GM21723 (cell line): ENCODE results near the gene DAB2IP.

Source experiments
- ATAC-seq: cut with Tn5 transposase; IDR thresholded peaks from one replicate; pipeline ENCODE4 v1.9.1; 2021; ENCODE audit warnings: mild to moderate bottlenecking, moderate library complexity; ENCODE audit not compliant: unreplicated experiment

Gene DAB2IP

DNA sequence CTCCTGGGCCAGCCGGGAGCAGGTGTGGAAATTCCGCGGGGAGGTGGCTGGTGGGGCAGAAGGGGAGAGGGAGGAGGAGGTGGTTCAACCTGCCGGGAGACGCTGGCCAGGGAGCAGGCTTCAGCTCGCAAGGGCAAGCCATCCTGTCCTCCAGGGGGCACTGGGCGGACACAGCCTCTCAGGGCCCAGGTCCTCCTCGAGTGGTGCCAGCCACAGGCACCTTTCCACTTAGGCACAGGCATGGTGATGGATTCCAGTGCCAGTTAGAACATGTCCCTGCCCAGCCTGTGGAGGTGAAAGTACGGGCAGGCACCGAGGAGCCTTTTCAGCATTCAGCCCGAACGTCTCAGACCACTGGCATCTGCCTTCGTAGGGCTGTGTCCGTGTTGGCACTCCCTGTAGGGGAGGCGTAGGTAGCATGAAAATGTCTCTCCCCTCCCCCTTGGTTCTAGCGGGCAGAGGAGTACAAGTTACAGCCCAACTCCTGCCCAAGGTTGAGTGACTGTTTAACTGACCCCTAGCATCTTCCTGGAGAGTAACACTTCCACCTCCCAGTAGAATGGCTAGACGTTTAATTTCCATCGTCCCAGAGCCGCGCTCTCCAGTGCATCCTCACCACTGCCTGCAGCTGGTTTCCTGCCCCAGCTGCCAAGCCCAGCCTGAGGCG is 48.9 kb downstream of the DAB2IP start:
- ATAC-seq: no peak

DNA sequence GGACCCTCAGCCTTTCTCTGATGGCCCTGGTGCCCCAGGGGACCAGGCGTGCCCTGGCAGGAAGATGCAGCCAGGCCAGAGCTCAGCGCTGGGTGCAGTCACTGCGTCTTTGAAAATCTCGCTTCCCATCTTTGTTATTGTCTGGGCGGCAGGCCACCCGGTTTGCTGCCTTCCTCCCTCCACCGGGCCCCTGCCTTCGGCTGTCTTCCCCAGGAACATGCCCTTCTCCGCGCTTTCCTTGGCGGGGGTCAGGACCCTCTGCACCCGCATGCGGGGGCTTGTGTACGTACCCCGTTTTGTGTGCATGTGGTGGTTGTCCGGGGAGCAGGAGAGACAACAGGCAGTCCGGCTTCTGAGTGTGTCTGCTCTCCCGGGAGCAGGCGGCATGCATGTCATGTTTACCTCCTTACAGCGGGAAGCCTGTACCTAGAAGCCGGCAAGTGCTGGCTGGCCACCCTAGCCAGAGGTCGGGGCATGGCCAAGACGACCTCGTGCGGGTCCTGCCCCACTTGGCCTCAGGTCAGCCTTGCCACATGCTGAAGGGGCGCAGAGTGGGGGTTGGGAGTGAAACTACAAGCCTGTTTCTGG is 49.5 kb downstream of the DAB2IP start:
- ATAC-seq: no peak

DNA sequence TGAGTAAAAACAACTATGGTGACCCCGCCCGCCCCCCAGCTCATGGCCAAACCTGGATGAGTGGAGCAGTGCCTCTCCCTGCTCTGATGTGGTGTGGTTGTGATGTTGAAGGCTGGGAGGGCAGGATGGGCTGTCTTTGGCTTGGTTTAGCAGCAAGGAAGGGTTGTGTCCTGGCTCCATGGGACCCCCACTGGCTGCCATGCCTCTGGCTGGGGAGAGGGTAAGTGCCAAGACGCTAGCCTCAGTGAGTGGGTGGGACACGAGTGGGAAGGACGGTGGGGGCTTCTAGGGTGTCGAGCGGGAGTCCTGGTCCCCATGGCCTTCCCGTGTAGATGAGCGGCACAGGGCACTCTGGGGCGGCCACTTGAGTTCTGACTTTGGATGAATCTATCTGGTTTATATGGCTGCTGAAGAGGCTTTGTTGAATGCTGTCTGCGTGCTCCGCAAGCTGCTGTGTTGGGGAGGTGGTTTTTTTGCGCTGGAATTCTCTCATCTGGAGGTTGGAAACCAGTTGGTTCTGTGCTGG is 50.4 kb downstream of the DAB2IP start:
- ATAC-seq: no peak

DNA sequence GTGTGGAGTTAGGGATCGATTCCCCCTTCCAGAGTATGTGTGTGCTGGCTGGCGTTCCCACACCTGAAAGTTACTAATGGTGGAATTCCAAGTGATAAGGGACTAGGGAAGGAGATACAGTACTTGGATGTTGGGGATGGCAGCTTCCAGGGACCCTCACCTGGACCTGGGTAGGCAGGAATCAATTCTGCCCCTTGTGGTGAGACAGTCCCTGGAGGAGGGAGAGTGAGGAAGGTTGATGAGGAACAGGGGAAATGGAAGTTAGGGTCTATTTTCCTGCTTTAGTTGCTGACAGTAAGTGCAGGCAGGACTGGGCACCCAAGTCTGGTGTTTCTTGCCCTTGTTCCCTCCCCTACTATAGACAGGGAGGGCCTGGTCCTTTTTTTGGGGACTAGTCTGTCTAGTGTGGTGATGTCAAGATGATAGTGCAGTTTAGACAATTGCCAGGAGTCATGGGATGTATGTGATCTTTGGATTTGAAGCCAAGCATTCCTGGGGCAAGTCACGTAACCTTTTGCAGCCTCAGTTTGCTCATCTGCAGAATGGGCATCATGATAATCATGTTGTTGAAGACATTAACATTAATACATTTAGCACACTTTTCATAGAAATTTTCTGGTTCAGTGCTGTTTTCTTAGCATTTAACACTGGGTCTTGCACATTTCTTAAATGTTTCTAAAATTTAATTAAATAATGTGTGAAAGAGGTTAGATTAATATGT is 51.7 kb downstream of the DAB2IP start:
- no peak for ATAC-seq

DNA sequence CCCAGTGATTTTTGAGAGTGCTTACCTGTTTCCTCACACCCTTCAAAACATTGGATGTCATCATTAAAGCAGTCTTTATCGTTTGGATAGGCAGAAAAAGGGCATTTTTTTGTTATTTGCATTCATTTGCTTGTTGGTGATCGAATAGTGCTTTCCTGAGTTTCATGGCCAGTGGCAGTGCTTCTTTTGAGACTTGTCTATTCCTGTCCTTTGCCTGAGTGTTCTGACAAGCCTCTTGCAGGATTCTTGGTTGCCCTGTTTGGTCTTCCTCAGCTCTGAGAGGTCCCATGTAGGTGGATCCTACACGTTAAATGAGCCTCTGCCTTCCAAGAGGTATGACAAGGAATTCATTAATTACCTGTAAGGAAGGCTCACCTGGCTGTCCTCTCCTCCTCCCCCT is 52.8 kb downstream of the DAB2IP start:
- no peak for ATAC-seq

DNA sequence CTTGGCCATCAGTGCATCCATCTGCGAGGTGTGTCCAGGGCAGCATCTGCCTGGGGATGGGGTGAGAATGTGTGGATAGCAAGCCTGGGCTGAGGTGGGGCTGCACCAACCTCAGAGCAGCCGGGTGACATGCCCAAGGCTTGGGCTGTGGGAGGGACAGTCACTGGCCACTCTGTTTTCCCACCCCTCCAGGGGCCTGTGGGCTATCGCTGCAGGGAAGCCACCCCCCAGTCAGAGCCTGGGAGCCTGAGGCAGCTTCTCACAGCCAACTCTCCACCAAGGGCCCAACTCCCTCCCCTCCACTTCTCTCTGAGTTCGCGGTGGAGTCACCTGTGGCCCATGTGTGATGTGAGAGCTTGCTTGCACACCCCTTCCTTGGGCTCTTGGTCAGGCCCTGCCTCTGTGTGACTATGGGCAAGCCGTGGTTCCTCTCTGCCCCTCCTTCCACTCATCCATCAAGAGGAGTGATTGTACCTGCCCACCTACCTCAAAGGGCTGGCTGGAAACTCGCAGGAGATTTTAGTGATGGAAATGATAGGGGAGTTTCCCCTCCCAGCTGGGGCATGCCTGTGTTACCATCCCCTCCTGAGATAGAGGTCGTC is 54.8 kb downstream of the DAB2IP start:
- no peak for ATAC-seq

DNA sequence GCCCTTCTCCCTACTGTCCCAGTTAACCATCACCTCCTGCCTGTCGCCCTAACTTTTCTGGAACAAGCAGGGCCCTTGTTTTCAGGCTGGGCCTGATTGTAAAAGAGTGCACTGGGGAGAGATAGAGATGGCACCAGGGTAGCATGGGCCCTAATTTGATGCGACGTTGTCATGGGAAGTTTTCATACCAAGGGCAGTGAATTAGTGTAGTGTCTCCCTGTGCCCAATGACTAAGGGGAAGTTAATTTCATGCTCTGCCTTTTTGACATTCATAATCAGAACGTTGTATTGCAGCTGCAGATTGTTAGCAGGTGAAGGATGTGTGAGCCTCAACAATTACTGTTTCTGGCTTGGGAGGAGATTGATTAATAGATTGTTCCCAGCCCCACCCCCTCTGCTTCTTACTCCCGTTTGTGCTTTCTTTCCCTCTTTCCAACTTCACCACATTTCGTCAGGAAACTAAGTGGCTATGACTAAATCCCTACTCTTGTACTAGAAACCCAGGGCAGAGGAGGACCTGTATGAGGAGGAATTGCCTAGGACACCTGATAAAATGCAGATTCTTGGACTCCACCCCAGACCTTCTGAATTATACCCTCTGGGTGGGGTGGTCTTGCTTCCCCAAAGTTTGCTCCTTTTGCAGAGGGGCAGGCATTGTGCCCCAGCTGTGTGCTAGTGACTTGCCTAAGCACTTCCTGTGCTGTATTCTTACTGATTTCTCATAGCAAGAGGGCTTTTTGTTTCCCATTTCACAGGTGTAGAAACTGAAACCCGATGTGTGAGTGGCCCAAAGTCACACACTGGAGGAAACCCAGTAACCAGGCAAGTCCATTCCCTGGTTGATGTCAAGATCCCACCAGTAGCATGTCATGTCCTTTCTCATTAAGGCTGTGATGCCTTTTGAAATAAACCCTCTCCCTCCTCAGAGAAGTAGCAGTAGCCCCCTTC is 56.3 kb downstream of the DAB2IP start:
- ATAC-seq: peak; percentile 96

DNA sequence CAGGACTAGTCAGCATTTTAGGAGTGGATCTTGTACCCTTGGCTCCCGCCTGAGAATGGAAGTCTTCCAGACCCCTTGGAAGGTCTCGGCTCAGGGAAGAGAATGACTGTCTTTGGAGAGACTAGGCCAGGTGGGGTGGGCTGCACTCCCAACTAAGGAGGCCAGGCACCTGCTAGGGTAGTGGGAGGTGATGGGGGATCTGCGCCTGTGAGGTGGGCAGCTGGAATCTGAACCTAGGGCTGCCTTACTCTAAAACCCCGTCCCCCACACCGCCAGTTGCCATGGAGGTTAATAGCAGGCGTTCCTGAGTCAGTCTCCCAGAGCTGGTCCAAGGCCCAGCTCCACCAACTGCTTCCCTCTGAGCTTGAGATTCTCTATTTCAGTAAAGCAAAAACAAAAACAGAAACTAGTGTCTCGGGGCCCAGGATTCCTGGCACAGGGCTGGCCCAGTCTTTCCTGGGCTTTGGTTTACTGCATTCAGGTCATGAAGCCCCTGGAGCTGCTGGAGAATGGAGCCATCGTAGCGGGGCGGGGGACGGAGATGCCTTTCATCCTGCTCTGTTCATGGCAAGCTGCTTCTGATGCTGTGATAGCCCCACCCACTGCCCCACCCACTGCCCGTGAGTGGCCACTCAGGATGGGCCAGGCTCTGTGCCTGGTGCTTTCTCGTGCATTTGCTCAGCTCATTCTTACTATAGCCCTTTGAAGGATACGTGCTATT is 57.5 kb downstream of the DAB2IP start:
- ATAC-seq: no peak

GRCh38 chr9:121709798-121710197 is 58.4 kb downstream of the DAB2IP start:
- ATAC-seq: no peak

DNA sequence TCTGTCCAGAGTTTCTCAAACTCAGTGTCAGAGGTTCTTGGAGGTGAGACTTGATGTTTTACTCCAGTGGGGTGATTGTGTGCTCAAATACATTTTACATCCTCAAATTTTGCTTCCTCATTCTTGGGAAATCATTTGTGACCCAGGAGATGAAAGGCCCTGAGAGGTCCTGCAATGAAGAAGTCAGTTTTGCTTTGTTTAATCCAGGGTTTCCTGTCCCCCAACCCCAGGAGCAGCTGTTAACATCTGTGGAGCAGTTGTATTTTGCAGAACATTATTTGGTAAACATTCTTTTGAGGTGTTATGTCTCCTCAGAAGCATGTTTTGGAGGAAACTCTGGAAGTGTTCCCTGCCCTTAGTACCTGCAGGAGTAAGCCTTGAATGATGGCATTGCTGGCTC is 59.8 kb downstream of the DAB2IP start:
- no peak for ATAC-seq

DNA sequence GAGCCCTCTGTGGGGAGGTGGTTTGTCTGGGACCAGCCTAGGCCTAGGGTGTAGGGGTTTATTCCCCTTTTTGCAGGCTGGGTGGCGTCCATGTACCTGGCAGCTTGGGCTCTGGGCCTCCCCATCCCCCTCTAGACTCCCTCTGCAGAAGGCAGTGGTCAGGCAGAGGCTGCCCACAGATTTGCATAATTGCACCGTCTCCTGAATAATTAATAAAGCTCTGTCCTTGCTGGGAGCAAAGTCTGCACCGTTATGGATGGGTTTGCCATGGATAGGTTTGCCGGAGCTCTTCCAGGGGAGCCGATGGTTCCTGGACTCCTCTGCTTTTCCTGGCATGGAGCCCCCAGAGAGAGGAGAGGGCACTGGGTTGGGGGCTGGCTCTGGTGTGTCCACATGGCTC is 60.4 kb downstream of the DAB2IP start:
- no peak for ATAC-seq

DNA sequence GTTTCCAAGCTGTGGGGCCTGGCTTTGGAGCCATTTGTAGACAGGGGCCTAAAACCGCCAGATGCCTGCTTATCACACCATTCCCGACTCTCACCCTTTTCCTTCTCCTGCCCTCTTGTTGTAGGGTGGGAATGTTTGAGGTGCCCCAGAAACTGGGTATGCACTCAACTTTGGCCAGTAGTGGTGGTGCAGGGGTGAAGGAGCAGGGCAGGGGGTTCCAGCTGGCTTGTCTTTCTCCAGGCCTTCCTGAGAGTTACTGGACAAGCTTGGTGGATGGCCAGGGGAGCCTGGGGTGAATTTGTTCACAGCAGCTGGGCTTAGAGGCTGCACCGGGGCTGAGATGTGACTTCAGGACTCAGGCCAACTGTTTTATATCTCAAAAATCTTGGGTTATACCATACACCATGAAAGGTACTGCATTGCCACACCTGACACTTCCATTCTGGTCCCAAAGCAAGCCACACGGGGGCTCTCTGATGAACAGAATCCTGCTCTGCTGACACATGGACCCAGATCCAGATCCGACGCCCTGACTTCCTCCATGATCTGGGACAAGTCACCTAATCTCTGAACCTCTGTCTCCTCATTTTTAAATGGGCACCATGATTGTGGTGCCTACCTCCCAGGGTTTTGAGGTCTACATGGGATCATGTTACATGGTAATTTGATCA is 62.1 kb downstream of the DAB2IP start:
- no peak for ATAC-seq

GRCh38 chr9:121714075-121714705 is 62.8 kb downstream of the DAB2IP start:
- no peak for ATAC-seq

GRCh38 chr9:121714873-121715272 is 63.4 kb downstream of the DAB2IP start:
- no peak for ATAC-seq

DNA sequence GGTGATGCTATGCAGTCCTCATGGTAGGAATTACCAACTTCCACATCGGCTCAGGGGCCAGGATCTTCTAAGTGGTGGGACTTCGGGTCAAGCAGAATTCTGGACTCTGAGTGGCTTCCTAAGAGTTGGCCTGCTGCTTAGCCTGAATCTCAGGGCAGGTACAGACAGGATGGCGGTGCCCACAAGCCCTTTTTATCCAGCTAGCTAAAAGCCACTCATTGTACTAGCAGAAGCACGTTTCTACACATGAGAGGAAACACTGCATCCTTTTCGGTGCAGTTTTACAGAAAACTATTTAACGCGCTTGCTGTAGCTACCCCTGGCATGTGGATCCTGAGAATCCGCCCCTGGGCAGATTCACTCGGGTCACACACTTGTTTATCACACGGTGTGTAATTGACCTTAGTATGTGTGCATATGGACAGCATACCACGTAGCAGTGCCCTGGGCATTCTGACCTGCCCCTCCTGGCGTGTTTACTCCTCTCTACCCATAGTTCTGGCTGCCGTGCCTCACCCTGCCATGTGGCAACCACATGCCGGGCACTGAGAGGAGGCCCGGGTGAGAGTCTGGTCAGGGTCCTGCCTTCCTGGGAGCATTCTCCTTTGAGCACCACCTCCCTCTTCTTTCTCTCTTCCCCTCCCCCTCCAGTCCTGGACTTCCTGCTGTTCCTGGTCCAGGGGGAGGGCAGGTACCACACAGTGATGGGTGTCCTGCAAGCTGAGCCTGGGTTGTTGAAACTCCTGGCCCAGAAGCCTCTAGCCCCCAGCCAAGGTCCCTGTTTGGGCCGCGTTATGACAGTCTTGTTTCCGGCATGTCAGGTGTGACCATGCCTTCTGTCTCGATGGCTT is 65.9 kb downstream of the DAB2IP start:
- ATAC-seq: no peak

DNA sequence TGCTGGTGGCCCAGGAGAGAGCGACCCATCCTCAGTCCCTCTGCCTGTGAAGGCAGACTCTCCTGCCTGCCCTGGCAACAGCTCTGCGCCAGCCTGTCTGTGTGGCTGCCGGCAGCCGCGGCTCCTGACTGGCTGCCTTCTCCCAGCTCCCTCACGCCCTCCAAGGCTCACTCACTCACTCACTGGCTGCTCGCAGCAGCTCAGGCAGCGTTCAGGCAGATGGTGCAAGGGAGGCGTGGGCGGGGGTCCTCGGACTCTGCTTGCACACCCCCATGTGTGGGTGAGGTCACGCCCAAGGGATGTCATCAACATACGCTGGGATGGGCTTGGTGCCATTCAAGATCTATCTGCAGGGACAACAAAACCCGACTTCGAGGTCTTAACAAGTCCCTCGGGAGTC is 66.7 kb downstream of the DAB2IP start:
- no peak for ATAC-seq

- ATAC-seq: no peak
Observed at GRCh38 chr9:121718501-121718900, 67.1 kb downstream of the DAB2IP start.
